ENCODE data around the gene LDLRAD4.

The LDLRAD4 gene

DNA sequence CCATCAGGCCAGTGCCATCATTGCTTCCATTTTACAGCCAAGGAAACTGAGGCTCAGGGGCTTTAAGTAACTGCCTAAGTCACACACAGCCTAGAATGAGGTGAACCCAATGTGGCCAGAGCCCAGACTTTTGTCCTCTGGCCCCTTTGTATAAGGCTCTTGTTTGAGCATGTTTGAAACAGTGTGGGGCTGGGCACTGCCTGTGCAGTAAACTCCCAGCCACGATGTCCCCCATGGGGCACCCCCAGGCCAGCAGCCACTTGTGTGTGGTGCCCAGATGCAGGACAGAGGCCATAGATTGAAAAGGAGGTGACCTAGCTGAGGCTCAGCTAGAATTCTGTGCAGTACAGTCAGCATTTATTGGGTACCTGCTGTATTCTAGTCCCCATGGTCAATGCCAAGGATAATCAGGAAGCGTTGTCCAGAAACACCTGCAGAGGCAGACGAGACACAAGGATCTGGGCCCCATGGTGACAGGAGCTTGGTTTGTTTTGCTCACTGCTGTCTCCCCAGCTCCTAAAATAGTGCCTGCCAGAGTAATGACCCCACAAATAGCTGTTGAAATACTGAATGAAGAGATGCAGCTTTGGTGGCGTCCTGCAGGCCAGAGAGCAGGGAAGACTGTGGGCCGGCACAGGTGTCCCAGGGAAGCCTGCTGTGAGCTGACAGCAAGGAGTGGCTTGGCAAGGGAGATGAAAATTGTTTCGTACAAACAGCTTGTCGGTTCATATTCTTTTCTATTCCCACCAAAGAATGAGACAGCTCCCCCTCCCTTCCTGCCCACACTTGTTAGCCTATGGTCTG lies 160.7 kb downstream of the LDLRAD4 start:
- DNase-seq (ENCODE audit: insufficient read length, low spot score) (no peak), FAIRE-seq (no peak)
- TF ChIP-seq POLR2A (IDR thresholded peaks at IDR 0.05; ENCODE audit: low read depth, low read length), result no peak

DNA sequence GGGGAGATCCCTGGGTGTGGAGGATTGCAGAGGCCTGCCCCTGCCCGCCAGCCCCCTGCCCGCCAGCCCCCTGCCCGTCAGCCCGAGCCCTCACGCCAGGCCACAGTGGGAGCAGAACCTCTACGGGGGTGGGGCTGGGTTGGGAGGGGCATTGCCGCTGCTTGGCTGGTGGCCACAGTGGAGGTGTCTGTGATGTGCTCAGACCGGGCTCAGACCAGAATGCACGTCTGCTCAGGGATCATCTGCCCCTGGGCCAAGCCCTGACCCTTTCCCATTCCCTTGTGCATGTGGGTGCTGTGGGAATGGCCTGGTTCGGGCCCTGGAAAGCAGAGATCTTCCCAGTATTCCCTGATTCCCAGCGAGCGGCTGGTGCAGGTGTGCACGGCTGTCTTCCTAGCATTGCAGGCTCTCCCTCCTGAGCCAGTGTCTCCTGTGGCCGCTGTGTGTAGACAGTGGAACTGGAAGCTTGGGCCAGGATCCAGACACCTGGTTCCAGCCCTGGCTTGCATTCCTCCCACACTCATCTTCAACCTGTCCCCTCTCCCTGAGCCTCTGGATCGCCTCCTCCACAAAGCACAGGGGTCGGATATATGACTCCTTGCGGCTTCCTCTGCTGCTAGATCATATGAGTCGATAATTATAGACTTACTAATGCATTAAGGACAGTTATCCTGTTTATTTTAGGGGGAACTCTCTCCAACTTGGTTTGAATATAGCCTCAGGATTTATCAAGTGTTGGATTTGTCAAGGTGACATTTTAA lies 161.6 kb downstream of the LDLRAD4 start:
- no peak for FAIRE-seq
- no peak for DNase-seq (ENCODE audit: insufficient read length, low spot score)
- no peak for TF ChIP-seq POLR2A (IDR thresholded peaks at IDR 0.05; ENCODE audit: low read depth, low read length)

DNA sequence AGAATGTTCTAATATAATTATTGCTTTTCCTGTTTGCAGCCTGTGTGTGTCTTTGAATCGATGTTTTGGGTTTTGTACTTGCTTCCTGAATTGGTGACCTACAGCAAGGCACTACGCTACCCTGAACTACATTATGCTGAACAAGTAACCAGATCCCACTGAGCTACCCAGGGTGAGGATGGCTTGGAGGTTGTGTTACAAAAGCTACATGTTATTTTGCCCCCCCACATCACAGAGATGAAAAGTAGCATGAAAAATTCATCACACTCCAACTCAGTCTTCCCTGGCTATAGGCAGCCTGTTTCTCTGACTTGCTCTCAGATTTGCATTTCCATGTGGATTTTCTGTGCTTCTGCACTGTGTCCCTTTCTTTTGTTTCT lies 162.1 kb downstream of the LDLRAD4 start:
- DNase-seq (ENCODE audit: insufficient read length, low spot score) (no peak), FAIRE-seq (no peak)
- TF ChIP-seq POLR2A (IDR thresholded peaks at IDR 0.05; ENCODE audit: low read depth, low read length), result no peak

DNA sequence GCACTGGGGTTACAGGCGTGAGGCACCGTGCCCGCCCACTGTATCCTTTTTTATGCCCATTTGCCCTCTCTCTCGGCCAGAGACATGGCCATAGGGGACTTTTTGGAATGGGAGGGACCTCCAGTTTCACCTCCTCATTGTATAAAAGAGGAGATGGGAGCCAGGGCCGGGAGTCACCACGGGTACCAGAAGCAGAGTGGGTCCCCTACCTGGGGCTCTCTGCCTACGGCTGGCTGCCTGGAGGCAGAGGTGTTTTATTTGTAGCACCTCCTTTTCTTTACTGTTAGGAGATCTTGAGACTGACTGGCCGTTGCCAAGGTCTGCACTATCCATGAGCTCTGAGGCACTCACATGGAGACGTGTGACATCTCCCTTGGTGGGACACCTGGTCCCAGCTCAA lies 162.8 kb downstream of the LDLRAD4 start:
- DNase-seq (ENCODE audit: insufficient read length, low spot score) (no peak), FAIRE-seq (no peak)
- TF ChIP-seq POLR2A (IDR thresholded peaks at IDR 0.05; ENCODE audit: low read depth, low read length), result no peak

DNA sequence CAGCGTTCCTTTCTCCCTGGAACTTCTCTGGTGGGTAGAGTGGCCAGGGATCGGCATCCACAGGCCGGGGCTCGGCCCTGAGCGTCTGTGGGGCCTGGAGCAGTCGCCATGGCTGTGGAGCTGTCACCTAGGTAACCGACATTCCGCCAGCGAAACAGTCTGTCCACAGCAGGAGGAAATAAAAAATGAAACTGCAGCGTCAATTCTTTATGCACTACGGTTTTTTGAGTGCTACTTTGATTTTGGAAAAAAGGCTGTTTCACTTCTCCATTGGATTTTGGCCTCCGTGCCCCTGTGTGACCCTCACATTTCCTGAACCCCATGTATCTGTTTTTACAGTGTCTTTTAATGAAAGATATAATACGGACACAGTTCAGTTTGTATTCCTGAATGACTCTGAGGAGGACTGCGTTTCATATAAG lies 163.4 kb downstream of the LDLRAD4 start:
- DNase-seq (ENCODE audit: insufficient read length, low spot score) (no peak), FAIRE-seq (no peak)
- no peak for TF ChIP-seq POLR2A (IDR thresholded peaks at IDR 0.05; ENCODE audit: low read depth, low read length)

DNA sequence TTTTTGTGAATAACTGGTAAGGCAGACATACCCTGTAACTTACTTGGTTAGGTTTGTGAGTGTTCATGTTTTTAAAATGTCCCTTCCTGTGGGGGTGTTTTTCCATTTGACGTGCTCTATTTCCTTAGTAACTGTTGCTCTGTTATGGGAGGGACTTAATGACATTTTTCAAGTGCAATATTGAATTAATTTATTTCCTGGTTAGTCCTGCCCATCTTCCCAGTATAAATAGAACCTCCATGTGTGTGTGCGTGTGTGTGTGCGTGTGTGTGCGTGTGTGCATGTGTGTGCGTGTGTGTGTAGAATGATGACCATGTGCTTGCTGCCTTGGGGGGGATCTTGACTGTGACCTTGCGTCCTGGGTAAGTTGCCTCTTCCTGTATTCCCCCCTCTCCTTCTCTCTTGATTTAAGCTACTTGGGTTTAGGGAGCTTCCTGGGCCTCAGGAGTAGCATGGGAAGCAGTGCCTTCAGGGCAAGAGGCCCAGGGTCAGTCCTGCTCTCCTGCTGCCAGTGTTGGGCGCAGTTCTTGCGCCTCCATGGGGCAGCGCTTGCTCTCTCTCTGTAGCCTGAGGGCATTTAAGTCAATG lies 163.9 kb downstream of the LDLRAD4 start:
- no peak for FAIRE-seq
- DNase-seq (ENCODE audit: insufficient read length, low spot score), result no peak
- TF ChIP-seq POLR2A (IDR thresholded peaks at IDR 0.05; ENCODE audit: low read depth, low read length), result no peak

DNA sequence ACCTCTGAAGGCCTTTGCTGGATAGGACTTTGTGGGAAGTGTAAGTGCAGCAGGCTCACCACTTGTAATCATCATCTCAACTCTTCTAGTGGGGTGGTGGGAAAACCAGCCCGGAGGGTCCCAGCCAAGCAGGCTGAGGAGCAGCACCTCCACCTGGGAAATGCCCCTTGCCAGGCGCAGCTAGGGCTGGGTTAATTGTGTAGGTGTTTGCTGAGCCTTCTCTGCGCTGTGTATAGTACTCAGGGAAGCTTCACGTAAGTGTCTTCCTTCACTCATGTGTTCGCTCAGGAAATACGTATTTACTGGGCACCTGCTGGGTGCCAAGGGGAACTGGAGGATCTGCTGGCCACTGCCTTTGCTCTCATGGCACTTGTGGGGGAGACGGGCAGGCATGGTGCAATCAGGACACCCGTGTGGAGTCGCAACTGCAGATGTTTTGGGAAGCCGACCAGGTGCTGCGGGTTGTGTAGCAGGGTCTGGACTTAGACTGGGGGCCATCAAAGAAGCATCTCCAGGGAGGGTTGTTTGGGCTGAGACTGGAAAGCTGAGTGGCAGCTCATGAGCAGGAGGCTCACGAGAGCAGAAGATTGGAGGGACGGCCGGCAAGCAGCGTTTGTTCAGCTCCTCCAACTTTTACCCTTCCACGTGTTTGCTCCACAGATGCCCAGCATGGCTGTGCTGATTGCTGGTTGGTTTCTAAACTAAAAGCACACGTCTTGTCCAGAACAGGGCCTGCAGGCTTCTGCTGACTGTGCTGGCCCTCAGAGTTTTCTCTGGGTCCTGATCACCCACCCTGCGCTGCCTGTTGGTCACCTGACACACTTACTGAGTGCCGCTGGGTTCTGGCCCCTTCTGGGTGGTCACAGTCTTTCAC lies 164.6 kb downstream of the LDLRAD4 start:
- DNase-seq (ENCODE audit: insufficient read length, low spot score) (no peak), FAIRE-seq (no peak)
- TF ChIP-seq POLR2A (IDR thresholded peaks at IDR 0.05; ENCODE audit: low read depth, low read length), result no peak

DNA sequence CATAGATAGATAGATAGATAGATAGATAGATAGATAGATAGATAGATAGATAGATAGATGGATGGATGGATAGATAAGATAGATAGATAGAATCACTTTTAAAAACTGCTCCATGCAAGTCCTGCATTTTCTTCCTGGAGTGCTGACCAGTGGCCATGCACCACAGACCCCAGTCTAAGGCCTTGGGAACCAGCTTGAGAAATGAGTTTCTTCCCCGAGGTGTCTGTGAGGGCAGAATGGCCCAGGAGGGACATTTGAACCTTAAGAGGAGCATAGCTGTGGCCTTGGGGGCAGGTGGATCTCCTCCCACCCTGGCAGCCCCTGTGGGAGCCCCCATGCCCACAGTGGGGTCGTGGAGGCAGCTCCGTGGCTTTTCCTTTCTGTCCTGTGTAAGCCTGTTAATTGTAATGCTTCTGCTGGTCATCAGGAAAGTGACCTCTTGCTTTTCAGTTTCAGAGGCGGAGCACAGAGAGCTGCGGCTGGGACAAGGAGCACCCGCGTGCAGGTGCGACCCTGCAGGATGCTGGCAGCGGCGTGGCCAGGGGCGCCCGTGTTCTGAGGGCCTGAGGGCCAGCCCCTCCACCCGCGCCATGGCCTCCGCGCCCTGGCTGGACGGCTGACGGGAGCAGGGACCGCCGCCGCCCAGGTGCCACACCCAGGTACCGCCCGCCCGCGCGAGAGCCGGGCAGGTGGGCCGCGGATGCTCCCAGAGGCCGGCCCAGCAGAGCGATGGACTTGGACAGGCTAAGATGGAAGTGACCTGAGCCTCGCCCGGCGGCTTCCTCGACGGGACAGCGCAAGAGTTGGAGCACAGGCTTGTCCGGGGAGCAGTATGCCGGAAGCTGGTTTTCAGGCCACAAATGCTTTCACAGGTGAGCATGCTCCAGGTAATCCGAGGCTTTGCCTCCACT lies 168.6 kb downstream of the LDLRAD4 start:
- FAIRE-seq, result no peak
- no peak for DNase-seq (ENCODE audit: insufficient read length, low spot score)
- TF ChIP-seq POLR2A (IDR thresholded peaks at IDR 0.05; ENCODE audit: low read depth, low read length), result no peak

DNA sequence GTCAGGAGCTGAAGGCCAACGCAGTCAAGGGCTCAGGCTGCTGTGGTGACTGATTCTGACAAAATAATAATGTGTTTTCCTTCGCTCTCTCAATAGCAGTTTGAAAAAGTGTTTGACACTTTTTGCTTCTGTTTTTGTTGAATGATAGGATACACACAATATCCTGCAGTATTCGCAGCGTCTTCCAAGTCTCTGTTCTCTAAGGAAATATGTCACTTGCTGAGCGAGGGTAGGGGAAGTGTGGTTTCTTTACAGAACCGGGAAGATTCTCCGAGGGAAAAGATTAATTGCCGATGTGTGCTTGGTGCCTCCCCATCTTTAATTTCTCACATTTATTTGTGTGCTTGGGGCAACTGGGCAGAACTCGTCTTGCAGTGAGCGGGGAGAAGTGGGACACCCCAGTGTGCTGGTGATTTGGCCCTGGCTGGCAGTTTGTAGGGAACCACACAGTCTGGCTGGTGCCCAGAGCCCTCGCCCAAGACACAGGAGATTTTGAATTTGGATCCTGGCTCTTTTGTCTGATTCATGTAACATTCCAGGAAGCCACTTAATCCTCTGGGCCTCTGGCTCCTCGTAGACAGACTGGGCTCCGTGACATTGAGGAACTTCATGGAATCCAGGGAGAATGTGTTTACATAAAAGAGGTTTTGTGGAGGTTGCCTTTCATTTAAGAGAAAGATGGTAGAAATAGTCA lies 169.4 kb downstream of the LDLRAD4 start:
- TF ChIP-seq POLR2A (IDR thresholded peaks at IDR 0.05; ENCODE audit: low read depth, low read length), result no peak

DNA sequence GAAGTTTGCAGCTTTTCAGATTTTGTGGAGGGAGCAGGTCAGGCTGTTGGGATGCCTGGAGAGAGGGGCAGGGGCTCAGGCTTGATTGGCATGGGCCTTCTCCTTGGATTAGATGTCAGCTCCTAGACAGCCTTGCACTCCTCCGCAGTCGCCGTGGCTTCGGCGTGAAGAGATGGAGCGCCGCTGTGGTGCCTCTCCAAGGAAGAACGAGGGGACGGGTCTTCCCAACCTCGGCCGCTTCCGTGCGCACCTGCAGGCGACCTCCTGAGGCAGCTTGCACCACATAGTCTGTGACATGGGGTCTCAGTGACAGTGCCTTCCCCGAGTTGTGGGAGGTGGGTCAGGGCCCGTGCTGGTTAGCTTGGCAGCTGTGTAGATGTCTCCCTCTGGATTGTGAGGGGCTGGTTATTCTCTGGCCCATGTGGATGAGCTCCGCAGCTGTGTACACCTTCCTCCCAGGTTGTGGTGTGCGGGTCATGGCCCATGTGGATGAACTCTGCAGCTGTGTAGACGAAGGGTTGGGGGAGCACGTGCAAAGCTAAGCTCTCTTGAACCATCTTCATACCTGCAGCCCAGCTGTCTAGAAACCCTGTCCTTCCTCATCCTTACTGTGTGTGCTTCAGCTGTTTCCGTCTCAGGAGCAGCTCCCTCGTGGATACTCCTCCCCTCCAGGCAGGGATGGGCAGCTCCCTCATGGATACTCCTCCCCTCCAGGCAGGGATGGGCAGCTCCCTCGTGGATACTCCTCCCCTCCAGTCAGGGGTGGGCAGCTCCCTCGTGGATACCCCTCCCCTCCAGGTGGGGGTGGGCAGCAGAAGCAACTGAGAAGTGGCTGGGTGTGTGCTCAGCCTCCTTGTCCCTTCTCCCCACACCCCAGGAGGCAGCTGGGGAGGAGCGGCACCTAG lies 170.3 kb downstream of the LDLRAD4 start:
- no peak for TF ChIP-seq POLR2A (IDR thresholded peaks at IDR 0.05; ENCODE audit: low read depth, low read length)
- no peak for FAIRE-seq
- no peak for DNase-seq (ENCODE audit: insufficient read length, low spot score)

More for the DNA sequence above, 169.4 kb downstream of the LDLRAD4 start:
- FAIRE-seq (no peak), DNase-seq (ENCODE audit: insufficient read length, low spot score) (peak; percentile 64)

DNA sequence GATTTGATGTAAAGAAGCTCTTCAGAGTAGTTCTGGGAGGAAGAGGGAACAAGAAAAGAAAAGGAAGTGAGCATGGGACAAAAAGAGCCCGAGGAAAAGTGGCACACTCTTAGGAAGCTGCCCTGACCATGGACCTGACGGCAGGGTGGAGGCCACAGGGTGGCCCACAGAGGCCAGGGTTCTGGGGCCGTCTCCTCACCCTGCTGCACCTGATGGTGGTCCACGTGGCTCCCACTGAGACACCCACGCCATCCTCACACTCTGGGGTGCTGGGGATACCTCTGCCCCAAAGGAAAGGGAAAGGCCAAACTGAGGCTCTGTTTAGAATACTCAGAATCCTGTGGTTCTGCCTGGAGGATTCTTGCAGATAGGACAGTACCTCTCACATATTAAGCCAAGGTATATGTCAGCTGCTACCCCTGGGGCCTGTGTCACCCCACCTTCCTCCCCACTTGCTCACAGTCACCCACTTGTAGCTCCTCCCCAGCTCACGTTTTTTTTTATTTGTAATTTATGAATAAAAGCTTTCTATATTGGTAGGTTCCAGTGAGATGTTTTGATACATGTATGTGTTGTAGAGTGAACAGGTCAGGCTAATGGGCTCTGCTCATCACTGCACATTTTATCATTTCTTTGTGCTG lies 171.1 kb downstream of the LDLRAD4 start:
- no peak for TF ChIP-seq POLR2A (IDR thresholded peaks at IDR 0.05; ENCODE audit: low read depth, low read length)
- no peak for FAIRE-seq
- DNase-seq (ENCODE audit: insufficient read length, low spot score), result no peak

Measured in H54 (cell line).